ENCODE results near the gene CD8B2.

- TF ChIP-seq CTCF (IDR thresholded peaks at IDR 0.05) (no peak), EP300 (IDR thresholded peaks at IDR 0.05) (no peak), POLR2AphosphoS5 (IDR thresholded peaks at IDR 0.05) (no peak)
These were observed 47.3 kb downstream of the CD8B2 start for GRCh38 chr2:106534471-106534870.

Measured in sigmoid colon (tissue), 4 donors.